GM12864 (cell line): ENCODE measurements around the gene HMGCL.

ENCODE experiments used
- DNase-seq: peaks from one replicate; pipeline ENCODE4 v3.0.0-alpha.2; 2011; ENCODE audit warnings: low read depth
- H3K4me3 ChIP-seq: 2 replicates; pipeline ENCODE4 v1.5.1; 2011; ENCODE audit warnings: mild to moderate bottlenecking, low read depth, low read length, control low read depth
- TF ChIP-seq, protein P1 (sequence below): IDR thresholded peaks from 2 replicates; pipeline ENCODE4 v1.5.1; 2011; ENCODE audit warnings: low read depth, mild to moderate bottlenecking, moderate library complexity, low read length, control low read depth, inconsistent platforms; ENCODE audit errors: missing control alignments

HMGCL gene

GRCh38 chr1:23825762-23826522 is 713 bp upstream of the HMGCL start:
- TF ChIP-seq, protein P1, sequence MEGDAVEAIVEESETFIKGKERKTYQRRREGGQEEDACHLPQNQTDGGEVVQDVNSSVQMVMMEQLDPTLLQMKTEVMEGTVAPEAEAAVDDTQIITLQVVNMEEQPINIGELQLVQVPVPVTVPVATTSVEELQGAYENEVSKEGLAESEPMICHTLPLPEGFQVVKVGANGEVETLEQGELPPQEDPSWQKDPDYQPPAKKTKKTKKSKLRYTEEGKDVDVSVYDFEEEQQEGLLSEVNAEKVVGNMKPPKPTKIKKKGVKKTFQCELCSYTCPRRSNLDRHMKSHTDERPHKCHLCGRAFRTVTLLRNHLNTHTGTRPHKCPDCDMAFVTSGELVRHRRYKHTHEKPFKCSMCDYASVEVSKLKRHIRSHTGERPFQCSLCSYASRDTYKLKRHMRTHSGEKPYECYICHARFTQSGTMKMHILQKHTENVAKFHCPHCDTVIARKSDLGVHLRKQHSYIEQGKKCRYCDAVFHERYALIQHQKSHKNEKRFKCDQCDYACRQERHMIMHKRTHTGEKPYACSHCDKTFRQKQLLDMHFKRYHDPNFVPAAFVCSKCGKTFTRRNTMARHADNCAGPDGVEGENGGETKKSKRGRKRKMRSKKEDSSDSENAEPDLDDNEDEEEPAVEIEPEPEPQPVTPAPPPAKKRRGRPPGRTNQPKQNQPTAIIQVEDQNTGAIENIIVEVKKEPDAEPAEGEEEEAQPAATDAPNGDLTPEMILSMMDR: no peak
- DNase-seq: peak; percentile 40
- H3K4me3 ChIP-seq: peak overlapping the region; percentile 97

- TF ChIP-seq, protein P1: no peak
- peak overlapping the region; percentile 97 for H3K4me3 ChIP-seq
- no peak for DNase-seq
Observed at GRCh38 chr1:23824711-23825075, 536 bp downstream of the HMGCL start.

DNA sequence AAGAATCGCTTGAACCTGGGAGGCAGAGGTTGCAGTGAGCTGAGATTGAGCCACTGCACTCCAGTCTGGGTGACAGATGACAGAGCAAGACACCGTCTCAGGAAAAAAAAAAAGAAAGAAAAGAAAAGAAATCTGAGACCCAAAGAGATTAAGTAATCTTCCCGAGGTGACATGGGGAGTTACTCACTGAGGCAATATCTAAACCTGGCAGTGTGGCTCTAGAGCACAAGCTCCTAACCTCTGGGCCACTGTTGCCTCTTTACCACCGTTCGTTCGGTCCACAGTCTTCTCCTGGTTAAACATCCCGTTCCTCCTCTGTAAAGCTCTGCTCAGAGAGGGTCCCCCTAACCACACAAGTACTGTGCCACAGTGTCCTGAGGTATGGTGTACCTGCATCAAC is 1.5 kb downstream of the HMGCL start:
- TF ChIP-seq, protein P1: no peak
- no peak for DNase-seq
- no peak overlapping the region; the same call in 1 of the 2 replicates for H3K4me3 ChIP-seq

DNA sequence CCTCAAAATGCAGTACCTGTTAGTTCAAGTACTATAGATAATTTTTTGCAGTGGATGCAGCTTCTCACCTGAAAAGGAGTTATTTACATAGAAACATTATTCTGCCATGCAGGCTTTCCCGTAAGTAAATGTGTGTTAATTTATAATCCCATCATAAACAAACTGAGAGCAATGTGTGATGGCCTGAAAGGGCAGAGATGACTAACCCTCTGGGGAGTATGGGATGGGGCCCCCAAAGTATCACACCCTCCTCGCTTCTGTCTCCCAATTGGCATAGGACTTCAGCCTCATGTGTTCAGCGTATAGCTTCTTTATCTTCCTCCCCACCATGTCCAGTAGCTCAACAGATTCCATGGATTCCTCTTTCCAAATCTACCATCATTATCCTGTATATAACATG is 7.6 kb downstream of the HMGCL start:
- no peak overlapping the region for H3K4me3 ChIP-seq
- DNase-seq: no peak
- TF ChIP-seq, protein P1: no peak

- no peak for DNase-seq
- no peak overlapping the region for H3K4me3 ChIP-seq
- TF ChIP-seq, protein P1: no peak
Observed at GRCh38 chr1:23816906-23817305, 8.3 kb downstream of the HMGCL start.

DNA sequence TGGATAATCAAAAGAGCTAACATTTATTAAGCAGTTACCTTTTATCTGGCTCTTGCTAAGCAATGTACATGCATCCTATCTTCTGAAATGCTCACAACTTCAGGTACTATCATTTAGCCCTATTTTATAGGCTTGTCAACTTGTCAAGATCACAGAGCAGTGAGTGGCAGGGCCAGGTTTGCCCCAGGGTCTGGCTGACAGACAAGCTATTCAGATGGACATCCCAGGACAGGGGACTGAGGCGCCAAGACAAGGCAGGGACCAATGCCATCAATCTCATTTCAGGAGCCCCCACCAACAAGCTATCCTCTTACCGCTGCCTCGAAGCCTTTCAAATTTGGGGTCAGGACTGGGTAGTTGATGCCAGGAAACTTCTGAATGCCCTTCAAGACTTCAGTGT is 8.9 kb downstream of the HMGCL start:
- no peak for DNase-seq
- no peak overlapping the region for H3K4me3 ChIP-seq
- TF ChIP-seq, protein P1: no peak

GRCh38 chr1:23814016-23814415 is 11.2 kb downstream of the HMGCL start:
- H3K4me3 ChIP-seq: no peak overlapping the region
- no peak for DNase-seq
- TF ChIP-seq, protein P1: no peak
